ENCODE measurements around the gene FOXL3. TPM values are rescaled to one million over a fixed set of nuclear protein-coding genes. Genes with fewer than 3 reads are reported as not detected.

Gene FOXL3
- total RNA-seq, 1 experiment from 2014 or later, result not detected

GRCh38 chr7:286266-286665 lies 3.7 kb upstream of the FOXL3 start:
- Histone ChIP-seq H3K4me1 (ENCODE audit: insufficient read depth, low read length, poor library complexity, severe bottlenecking) (no peaks in the 10 kb centered on the region), H3K27me3 (replicated peaks; ENCODE audit: insufficient read depth, low read depth, low read length, poor library complexity) (peaks cover 75% of the 10 kb centered on the region), H3K27ac (ENCODE audit: low read depth, low read length, poor library complexity, severe bottlenecking) (no peak overlapping the region), H3K9me3 (ENCODE audit: low read depth, low read length, poor library complexity, severe bottlenecking) (no peaks in the 10 kb centered on the region), H3K4me3 (ENCODE audit: low read depth, low read length, poor library complexity, severe bottlenecking) (no peak overlapping the region), H3K36me3 (ENCODE audit: insufficient read depth, low read length, poor library complexity, severe bottlenecking) (no peaks in the 10 kb centered on the region)
- no peak for DNase-seq (ENCODE audit: low spot score)
- TF ChIP-seq, protein P1, sequence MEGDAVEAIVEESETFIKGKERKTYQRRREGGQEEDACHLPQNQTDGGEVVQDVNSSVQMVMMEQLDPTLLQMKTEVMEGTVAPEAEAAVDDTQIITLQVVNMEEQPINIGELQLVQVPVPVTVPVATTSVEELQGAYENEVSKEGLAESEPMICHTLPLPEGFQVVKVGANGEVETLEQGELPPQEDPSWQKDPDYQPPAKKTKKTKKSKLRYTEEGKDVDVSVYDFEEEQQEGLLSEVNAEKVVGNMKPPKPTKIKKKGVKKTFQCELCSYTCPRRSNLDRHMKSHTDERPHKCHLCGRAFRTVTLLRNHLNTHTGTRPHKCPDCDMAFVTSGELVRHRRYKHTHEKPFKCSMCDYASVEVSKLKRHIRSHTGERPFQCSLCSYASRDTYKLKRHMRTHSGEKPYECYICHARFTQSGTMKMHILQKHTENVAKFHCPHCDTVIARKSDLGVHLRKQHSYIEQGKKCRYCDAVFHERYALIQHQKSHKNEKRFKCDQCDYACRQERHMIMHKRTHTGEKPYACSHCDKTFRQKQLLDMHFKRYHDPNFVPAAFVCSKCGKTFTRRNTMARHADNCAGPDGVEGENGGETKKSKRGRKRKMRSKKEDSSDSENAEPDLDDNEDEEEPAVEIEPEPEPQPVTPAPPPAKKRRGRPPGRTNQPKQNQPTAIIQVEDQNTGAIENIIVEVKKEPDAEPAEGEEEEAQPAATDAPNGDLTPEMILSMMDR (conservative IDR thresholded peaks at IDR 0.05; ENCODE audit: low read depth, low read length), result no peak
- TF ChIP-seq EZH2 (IDR thresholded peaks at IDR 0.05; ENCODE audit: borderline replicate concordance, low read depth, low read length, poor library complexity, severe bottlenecking), result no peak
- no TSS peak for BruUV-seq (replicated peaks)
- ChIA-PET POLR2A (ENCODE audit: low non-redundant PET) (no interaction called here), CTCF (no interaction called here)
- intact Hi-C loops (cut with micrococcal nuclease; ENCODE audit: unreplicated experiment), result no loop called here

DNA sequence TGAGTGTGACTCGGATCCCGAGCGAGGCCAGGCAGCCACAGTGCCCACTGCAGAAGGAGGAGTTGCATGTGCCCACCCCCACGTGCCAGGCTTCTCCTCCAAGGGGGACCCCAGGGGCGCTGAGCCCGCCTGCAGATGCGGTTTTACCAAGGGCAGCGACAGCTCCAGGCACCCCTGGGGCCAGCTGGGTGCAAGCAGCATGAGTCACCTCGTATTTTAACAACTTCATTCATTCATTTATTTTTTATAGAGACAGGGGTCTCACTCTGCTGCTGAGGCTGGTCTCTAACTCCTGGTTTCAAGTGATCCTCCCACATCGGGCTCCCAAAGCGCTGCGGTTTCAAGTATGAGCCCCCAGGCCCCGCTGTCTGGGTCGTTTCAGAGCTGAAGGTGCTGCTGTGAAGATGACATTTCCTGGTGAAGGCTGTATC lies 1.3 kb upstream of the FOXL3 start:
- Histone ChIP-seq H3K4me1 (ENCODE audit: insufficient read depth, low read length, poor library complexity, severe bottlenecking) (no peaks in the 10 kb centered on the region), H3K9me3 (ENCODE audit: low read depth, low read length, poor library complexity, severe bottlenecking) (no peaks in the 10 kb centered on the region), H3K27me3 (replicated peaks; ENCODE audit: insufficient read depth, low read depth, low read length, poor library complexity) (peaks cover 93% of the 10 kb centered on the region), H3K27ac (ENCODE audit: low read depth, low read length, poor library complexity, severe bottlenecking) (no peak overlapping the region), H3K4me3 (ENCODE audit: low read depth, low read length, poor library complexity, severe bottlenecking) (no peak overlapping the region), H3K36me3 (ENCODE audit: insufficient read depth, low read length, poor library complexity, severe bottlenecking) (no peaks in the 10 kb centered on the region)
- ChIA-PET POLR2A (ENCODE audit: low non-redundant PET) (no interaction called here), CTCF (no interaction called here)
- intact Hi-C loops (cut with micrococcal nuclease; ENCODE audit: unreplicated experiment), result no loop called here
- TF ChIP-seq, protein P1 (conservative IDR thresholded peaks at IDR 0.05; ENCODE audit: low read depth, low read length), result no peak
- TF ChIP-seq EZH2 (IDR thresholded peaks at IDR 0.05; ENCODE audit: borderline replicate concordance, low read depth, low read length, poor library complexity, severe bottlenecking), result no peak
- no peak for DNase-seq (ENCODE audit: low spot score)
- no TSS peak for BruUV-seq (replicated peaks)

DNA sequence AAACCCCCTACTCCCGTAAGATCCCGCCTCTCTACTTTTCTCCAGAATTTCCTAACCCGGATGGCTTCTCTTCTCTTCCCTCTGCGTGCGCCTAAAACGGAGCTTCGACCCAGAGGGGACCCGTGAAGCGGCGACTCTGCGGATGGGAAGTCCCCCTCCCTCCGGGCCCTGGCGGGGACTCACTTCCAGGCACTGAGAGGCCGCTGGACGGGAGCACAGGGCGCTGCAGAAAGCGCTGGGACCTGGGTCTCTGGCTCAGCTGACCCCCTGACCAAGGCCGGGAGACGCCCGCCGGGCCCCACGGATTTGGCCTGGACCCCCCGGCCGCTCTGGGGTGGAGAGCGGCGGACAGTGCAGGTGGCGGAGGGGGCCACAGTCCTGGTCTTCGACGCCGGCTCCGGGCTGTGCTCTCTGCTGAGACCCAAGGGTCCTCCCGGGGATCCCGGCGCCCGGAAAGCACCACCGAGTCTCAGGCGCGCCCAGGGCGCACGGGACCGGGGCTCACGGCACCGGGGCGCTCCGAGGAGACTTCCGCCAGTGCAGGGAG lies 688 bp upstream of the FOXL3 start:
- no peak overlapping the region for H3K4me3 ChIP-seq (ENCODE audit: low read depth, low read length, poor library complexity, severe bottlenecking)
- no peak overlapping the region for H3K27ac ChIP-seq (ENCODE audit: low read depth, low read length, poor library complexity, severe bottlenecking)
- H3K4me1 ChIP-seq (ENCODE audit: insufficient read depth, low read length, poor library complexity, severe bottlenecking), result no peaks in the 10 kb centered on the region
- BruUV-seq (replicated peaks), result no TSS peak
- POLR2A ChIA-PET (ENCODE audit: low non-redundant PET), result no interaction called here
- H3K9me3 ChIP-seq (ENCODE audit: low read depth, low read length, poor library complexity, severe bottlenecking), result no peaks in the 10 kb centered on the region
- TF ChIP-seq, protein P1 (conservative IDR thresholded peaks at IDR 0.05; ENCODE audit: low read depth, low read length), result no peak
- TF ChIP-seq EZH2 (IDR thresholded peaks at IDR 0.05; ENCODE audit: borderline replicate concordance, low read depth, low read length, poor library complexity, severe bottlenecking), result peak; percentile 33
- no peak for DNase-seq (ENCODE audit: low spot score)
- H3K36me3 ChIP-seq (ENCODE audit: insufficient read depth, low read length, poor library complexity, severe bottlenecking), result no peaks in the 10 kb centered on the region
- peaks cover 97% of the 10 kb centered on the region for H3K27me3 ChIP-seq (replicated peaks; ENCODE audit: insufficient read depth, low read depth, low read length, poor library complexity)
- CTCF ChIA-PET, result no interaction called here
- intact Hi-C loops (cut with micrococcal nuclease; ENCODE audit: unreplicated experiment), result no loop called here

All from A673 (cell line).